HepG2 (cell line): ENCODE results near the gene MYADML2. TPM values are rescaled to one million over a fixed set of nuclear protein-coding genes. Genes with fewer than 3 reads are reported as not detected.

Experiments used
- ASH2L ChIP-seq: fragments of 300-600, 200-600 bp; sonication (generic); IDR thresholded peaks from 2 replicates; pipeline ENCODE4 v1.7.0; 2017; ENCODE audit warnings: low read depth, mild to moderate bottlenecking, moderate library complexity, mixed read lengths, low read length; ENCODE audit not compliant: insufficient read length
- ATAD3A ChIP-seq: sonication (generic); formaldehyde crosslinking; IDR thresholded peaks from 2 replicates; pipeline ENCODE4 v1.4.0; 2020; ENCODE audit warnings: missing genetic modification reagents
- BATF2 ChIP-seq: sonication (generic); formaldehyde crosslinking; IDR thresholded peaks from 2 replicates; pipeline ENCODE4 v1.8.0; 2022; ENCODE audit warnings: mild to moderate bottlenecking, missing genetic modification reagents, moderate library complexity
- PHF20 ChIP-seq: sonication (generic); formaldehyde crosslinking; IDR thresholded peaks from 2 replicates; pipeline ENCODE4 v1.5.0; 2020; ENCODE audit warnings: mild to moderate bottlenecking, missing genetic modification reagents
- RARA ChIP-seq: IDR thresholded peaks from 2 replicates; pipeline ENCODE4 v1.6.1; 2016; ENCODE audit warnings: missing genetic modification reagents, missing compliant biosample characterization
- SIN3A ChIP-seq: IDR thresholded peaks from 2 replicates; pipeline ENCODE4 v1.6.1; 2011; ENCODE audit warnings: low read depth, mild to moderate bottlenecking, control low read depth, low read length, borderline replicate concordance
- SRSF4 ChIP-seq: fragments of 200-400 bp; formaldehyde crosslinking; IDR thresholded peaks from one replicate; pipeline ENCODE4 v1.6.1; 2018; ENCODE audit warnings: mild to moderate bottlenecking, low read depth, low read length, moderate library complexity; ENCODE audit not compliant: poor library complexity, severe bottlenecking
- ZMAT3 ChIP-seq: sonication (generic); formaldehyde crosslinking; conservative IDR thresholded peaks from 2 replicates; pipeline ENCODE4 v1.7.0; 2021; ENCODE audit warnings: missing genetic modification reagents
- ZNF326 ChIP-seq: sonication (generic); formaldehyde crosslinking; IDR thresholded peaks from 2 replicates; pipeline ENCODE4 v1.4.0; 2020; ENCODE audit warnings: missing genetic modification reagents, borderline replicate concordance
- ZNF431 ChIP-seq: sonication (generic); formaldehyde crosslinking; IDR thresholded peaks from 2 replicates; pipeline ENCODE4 v1.9.0; 2022; ENCODE audit warnings: missing genetic modification reagents, low read depth, mild to moderate bottlenecking, borderline replicate concordance
- ZNF543 ChIP-seq: sonication (generic); formaldehyde crosslinking; IDR thresholded peaks from 2 replicates; pipeline ENCODE4 v1.4.0; 2020; ENCODE audit warnings: mild to moderate bottlenecking, missing genetic modification reagents
- ZNF598 ChIP-seq: sonication (generic); formaldehyde crosslinking; IDR thresholded peaks from 2 replicates; pipeline ENCODE4 v1.5.1; 2020; ENCODE audit warnings: mild to moderate bottlenecking, missing genetic modification reagents, borderline replicate concordance
- ZNF709 ChIP-seq: sonication (generic); formaldehyde crosslinking; IDR thresholded peaks from 2 replicates; pipeline ENCODE4 v1.5.0; 2020; ENCODE audit warnings: mild to moderate bottlenecking, missing genetic modification reagents
- ZNF724P ChIP-seq: sonication (generic); formaldehyde crosslinking; IDR thresholded peaks from 2 replicates; pipeline ENCODE4 v1.8.0; 2022; ENCODE audit warnings: missing genetic modification reagents, borderline replicate concordance
- ZNF776 ChIP-seq: sonication (generic); formaldehyde crosslinking; IDR thresholded peaks from 2 replicates; pipeline ENCODE4 v1.4.0; 2020; ENCODE audit warnings: mild to moderate bottlenecking, missing genetic modification reagents
- ZNF782 ChIP-seq: sonication (generic); formaldehyde crosslinking; IDR thresholded peaks from 2 replicates; pipeline ENCODE4 v1.4.0; 2020; ENCODE audit warnings: missing genetic modification reagents, mild to moderate bottlenecking, borderline replicate concordance
- ZNF792 ChIP-seq: IDR thresholded peaks from 2 replicates; pipeline ENCODE4 v1.6.1; 2016
- polyA plus RNA-seq, 8 experiments: library from polyadenylated mRNA; depleted of rRNA in 3 of 8; stranded (reverse) in 7 of 8; unstranded in 1 of 8; fragments of >200 nt; fragmentation: Illumina TruSeq in 4 of 8; extraction: Trizol in 4 of 8; gene quantifications; 2 replicates each; pipeline versions ENCODE4 v1.2.1 to v1.2.3, GENCODE V29; 2011 to 2016; ENCODE audit warnings: low read depth in 4 of 8, missing spikeins in 1 of 8, mixed read lengths in 1 of 8; ENCODE audit not compliant: insufficient read depth in 1 of 8
- total RNA-seq, 5 experiments: library from RNA; depleted of rRNA; stranded (reverse); fragments of >200 nt; fragmentation: Illumina TruSeq; extraction: Trizol; gene quantifications; 2 replicates each; pipeline ENCODE4 v1.2.3, GENCODE V29; 2016; ENCODE audit warnings: low read depth in 1 of 5
- TF ChIP-seq, protein P1 (sequence below): sonication (generic); formaldehyde crosslinking; IDR thresholded peaks from 2 replicates; pipeline ENCODE4 v1.5.1; 2020; ENCODE audit warnings: mild to moderate bottlenecking, missing genetic modification reagents, moderate library complexity
- TF ChIP-seq, protein P2 (sequence below): sonication (generic); formaldehyde crosslinking; IDR thresholded peaks from 2 replicates; pipeline ENCODE4 v1.4.0; 2020; ENCODE audit warnings: low read depth, mild to moderate bottlenecking, missing genetic modification reagents
- TF ChIP-seq, protein P3 (sequence below): sonication (generic); formaldehyde crosslinking; IDR thresholded peaks from 2 replicates; pipeline ENCODE4 v1.4.0; 2020; ENCODE audit warnings: mild to moderate bottlenecking, missing genetic modification reagents

Gene MYADML2
- total and polyA plus RNA-seq, 2 of the 13 experiments (the other 11 are each of a cell fraction or from before 2014, with no cell fraction given) = not detected

DNA sequence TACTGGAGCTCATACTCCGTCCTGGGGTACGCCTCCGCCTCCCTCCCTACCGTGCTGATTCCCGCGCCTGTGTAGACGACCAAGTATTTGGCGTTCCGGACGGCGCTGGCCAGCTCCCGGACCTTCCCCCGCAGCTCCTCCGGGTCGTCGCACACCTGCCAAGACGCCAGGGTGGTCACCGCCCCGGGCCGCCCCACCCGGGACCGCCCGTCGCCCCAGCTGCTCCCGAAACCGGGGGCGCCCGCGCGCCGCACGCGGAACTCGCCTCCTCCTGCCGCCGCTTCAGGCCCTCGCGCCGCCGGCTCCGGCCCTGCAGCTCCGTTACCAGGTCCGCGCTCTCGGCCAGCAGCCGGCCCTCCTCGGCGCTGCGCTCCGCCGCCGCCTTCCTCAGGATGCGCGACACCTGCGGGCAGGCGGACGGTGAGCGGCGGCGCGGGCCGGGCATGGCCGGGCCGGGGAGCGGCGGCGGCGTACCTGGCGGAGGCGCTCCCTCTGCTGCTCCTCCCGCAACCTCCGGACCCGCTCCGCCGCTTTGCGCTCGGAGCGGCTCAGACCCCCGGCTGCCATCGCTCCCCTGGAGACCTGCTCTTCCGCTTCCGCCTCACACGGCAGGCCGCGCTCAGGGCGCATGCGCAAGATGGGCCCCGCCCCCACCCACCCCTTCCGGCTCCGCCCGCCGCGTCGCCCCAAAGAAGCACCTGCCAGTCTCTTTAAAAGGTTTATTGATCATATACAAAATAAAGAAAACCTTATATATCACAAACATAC, 29.3 kb downstream of the MYADML2 start, which contains the start of gene SIRT7 (continued):
- TF ChIP-seq, protein P1, sequence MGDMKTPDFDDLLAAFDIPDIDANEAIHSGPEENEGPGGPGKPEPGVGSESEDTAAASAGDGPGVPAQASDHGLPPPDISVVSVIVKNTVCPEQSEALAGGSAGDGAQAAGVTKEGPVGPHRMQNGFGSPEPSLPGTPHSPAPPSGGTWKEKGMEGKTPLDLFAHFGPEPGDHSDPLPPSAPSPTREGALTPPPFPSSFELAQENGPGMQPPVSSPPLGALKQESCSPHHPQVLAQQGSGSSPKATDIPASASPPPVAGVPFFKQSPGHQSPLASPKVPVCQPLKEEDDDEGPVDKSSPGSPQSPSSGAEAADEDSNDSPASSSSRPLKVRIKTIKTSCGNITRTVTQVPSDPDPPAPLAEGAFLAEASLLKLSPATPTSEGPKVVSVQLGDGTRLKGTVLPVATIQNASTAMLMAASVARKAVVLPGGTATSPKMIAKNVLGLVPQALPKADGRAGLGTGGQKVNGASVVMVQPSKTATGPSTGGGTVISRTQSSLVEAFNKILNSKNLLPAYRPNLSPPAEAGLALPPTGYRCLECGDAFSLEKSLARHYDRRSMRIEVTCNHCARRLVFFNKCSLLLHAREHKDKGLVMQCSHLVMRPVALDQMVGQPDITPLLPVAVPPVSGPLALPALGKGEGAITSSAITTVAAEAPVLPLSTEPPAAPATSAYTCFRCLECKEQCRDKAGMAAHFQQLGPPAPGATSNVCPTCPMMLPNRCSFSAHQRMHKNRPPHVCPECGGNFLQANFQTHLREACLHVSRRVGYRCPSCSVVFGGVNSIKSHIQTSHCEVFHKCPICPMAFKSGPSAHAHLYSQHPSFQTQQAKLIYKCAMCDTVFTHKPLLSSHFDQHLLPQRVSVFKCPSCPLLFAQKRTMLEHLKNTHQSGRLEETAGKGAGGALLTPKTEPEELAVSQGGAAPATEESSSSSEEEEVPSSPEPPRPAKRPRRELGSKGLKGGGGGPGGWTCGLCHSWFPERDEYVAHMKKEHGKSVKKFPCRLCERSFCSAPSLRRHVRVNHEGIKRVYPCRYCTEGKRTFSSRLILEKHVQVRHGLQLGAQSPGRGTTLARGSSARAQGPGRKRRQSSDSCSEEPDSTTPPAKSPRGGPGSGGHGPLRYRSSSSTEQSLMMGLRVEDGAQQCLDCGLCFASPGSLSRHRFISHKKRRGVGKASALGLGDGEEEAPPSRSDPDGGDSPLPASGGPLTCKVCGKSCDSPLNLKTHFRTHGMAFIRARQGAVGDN (CRISPR knock-in tag) = peak; percentile 58
- TF ChIP-seq ZNF431 (CRISPR knock-in tag) = peak; percentile 54; the same call in 1 of the 2 replicates
- TF ChIP-seq ZNF543 (CRISPR knock-in tag) = peak; percentile 48; the same call in 1 of the 2 replicates
- TF ChIP-seq BATF2 (CRISPR knock-in tag) = 0 out of 2 replicates have a peak, but pooled peaks have one; percentile 32
- TF ChIP-seq ZNF776 (CRISPR knock-in tag) = peak; percentile 78
- TF ChIP-seq SRSF4 = peak; percentile 79
- TF ChIP-seq ASH2L = peak; percentile 40
- no peak for TF ChIP-seq ATAD3A (CRISPR knock-in tag)
- peak; percentile 86; the same call in 1 of the 2 replicates for TF ChIP-seq ZNF326 (CRISPR knock-in tag)
- TF ChIP-seq ZNF598 (CRISPR knock-in tag) = no peak
- no peak for TF ChIP-seq ZNF724P (CRISPR knock-in tag)
- TF ChIP-seq, protein P2, sequence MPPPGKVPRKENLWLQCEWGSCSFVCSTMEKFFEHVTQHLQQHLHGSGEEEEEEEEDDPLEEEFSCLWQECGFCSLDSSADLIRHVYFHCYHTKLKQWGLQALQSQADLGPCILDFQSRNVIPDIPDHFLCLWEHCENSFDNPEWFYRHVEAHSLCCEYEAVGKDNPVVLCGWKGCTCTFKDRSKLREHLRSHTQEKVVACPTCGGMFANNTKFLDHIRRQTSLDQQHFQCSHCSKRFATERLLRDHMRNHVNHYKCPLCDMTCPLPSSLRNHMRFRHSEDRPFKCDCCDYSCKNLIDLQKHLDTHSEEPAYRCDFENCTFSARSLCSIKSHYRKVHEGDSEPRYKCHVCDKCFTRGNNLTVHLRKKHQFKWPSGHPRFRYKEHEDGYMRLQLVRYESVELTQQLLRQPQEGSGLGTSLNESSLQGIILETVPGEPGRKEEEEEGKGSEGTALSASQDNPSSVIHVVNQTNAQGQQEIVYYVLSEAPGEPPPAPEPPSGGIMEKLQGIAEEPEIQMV (CRISPR knock-in tag) = 0 out of 2 replicates have a peak, but pooled peaks have one; percentile 60
- peak; percentile 57; the same call in 1 of the 2 replicates for TF ChIP-seq ZMAT3
- TF ChIP-seq, protein P3, sequence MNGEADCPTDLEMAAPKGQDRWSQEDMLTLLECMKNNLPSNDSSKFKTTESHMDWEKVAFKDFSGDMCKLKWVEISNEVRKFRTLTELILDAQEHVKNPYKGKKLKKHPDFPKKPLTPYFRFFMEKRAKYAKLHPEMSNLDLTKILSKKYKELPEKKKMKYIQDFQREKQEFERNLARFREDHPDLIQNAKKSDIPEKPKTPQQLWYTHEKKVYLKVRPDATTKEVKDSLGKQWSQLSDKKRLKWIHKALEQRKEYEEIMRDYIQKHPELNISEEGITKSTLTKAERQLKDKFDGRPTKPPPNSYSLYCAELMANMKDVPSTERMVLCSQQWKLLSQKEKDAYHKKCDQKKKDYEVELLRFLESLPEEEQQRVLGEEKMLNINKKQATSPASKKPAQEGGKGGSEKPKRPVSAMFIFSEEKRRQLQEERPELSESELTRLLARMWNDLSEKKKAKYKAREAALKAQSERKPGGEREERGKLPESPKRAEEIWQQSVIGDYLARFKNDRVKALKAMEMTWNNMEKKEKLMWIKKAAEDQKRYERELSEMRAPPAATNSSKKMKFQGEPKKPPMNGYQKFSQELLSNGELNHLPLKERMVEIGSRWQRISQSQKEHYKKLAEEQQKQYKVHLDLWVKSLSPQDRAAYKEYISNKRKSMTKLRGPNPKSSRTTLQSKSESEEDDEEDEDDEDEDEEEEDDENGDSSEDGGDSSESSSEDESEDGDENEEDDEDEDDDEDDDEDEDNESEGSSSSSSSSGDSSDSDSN (CRISPR knock-in tag) = peak; percentile 78; the same call in 1 of the 2 replicates
- peak; percentile 94; the same call in 1 of the 2 replicates for TF ChIP-seq SIN3A
- TF ChIP-seq ZNF782 (CRISPR knock-in tag) = peak; percentile 53; the same call in 1 of the 2 replicates
- TF ChIP-seq ZNF792 (CRISPR knock-in tag) = 0 out of 2 replicates have a peak, but pooled peaks have one; percentile 15
- TF ChIP-seq RARA (CRISPR knock-in tag) = no peak
- TF ChIP-seq PHF20 (CRISPR knock-in tag) = peak; percentile 81
- 0 out of 2 replicates have a peak, but pooled peaks have one; percentile 36 for TF ChIP-seq ZNF709
